ENCODE measurements around the gene PPDPF. TPM values are rescaled to one million over a fixed set of nuclear protein-coding genes. Genes with fewer than 3 reads are reported as not detected.
A peak's percentile ranks its signal among the peaks of the same experiment; 100 is the strongest.

Gene PPDPF, protein sequence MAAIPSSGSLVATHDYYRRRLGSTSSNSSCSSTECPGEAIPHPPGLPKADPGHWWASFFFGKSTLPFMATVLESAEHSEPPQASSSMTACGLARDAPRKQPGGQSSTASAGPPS
- 100 to 1,000 TPM; 176 to 190 TPM for total RNA-seq
- 100 to 1,000 TPM; 360 to 386 TPM for polyA plus RNA-seq
- long read RNA-seq, donor 1, partial matches to known transcripts, result 0 of 1 reads
- long read RNA-seq, donor 1, other reads (novel, unspliced or antisense), result 0 of 1 reads
- long read RNA-seq, donor 2, transcript PPDPF-202 (4 exons, 868 nt), result major isoform, 10 of 12 reads
- long read RNA-seq, donor 2, partial matches to known transcripts, result 2 of 12 reads
- long read RNA-seq, donor 2, other reads (novel, unspliced or antisense), result 0 of 12 reads

DNA sequence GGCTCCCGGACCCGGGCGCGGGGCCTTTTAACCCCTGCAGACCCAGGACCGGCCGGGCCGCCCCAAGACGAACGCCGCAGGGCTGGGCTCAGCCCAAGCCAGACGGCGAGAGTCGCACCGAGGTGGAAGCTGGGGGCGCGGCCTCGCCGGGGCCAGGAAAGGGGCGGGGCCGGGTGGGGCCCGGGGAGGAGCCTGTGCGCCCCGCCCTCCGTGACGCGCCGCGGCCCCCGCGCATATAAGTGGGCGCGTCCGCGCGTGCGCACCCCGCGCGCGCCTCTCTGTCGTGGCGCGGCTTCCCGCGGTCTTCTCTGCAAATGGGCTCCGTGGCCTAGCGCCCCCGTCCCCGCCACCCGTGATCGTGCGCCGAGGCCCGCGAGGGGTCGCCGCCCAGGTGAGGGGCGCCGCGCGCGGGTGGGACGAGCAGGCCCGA lies at the start of gene PPDPF:
Gene PPDPF (plus strand): TSS at position 262 of the 430 bp plus-strand sequence. CDS start 544 bp downstream, outside the sequence.
- H3K27me3 ChIP-seq (ENCODE audit: control insufficient read depth in 1 of 2, insufficient read depth in 2 of 2, low read length in 1 of 2), result no peaks in the 10 kb centered on the region
- H3K36me3 ChIP-seq (ENCODE audit: control insufficient read depth in 1 of 2, insufficient read depth in 2 of 2, low read length in 1 of 2), result no peaks in the 10 kb centered on the region
- no peaks in the 10 kb centered on the region for H3K9me3 ChIP-seq (ENCODE audit: control insufficient read depth, low read length)
- DNase-seq (peak; percentile 87 to 94), ATAC-seq (ENCODE audit: low FRiP score) (peak; percentile 91)
- peak within 1 kb of the TSS in 1 of 2 donors; percentile 55 for H3K27ac ChIP-seq (ENCODE audit: low read depth in 1 of 2, low read length in 2 of 2)
- H3K4me1 ChIP-seq (ENCODE audit: control insufficient read depth in 1 of 2, insufficient read depth in 2 of 2, low read length in 2 of 2), result no peaks in the 10 kb centered on the region
- intact Hi-C loops (cut with DNase I), result no loop called here
- 0 to 1% methylated on average over 55 to 64 of the region's 64 CpGs for WGBS, 2 donors
- H3K4me3 ChIP-seq (ENCODE audit: low read length in 2 of 2), result peak within 1 kb of the TSS; percentile 78 to 80

DNA sequence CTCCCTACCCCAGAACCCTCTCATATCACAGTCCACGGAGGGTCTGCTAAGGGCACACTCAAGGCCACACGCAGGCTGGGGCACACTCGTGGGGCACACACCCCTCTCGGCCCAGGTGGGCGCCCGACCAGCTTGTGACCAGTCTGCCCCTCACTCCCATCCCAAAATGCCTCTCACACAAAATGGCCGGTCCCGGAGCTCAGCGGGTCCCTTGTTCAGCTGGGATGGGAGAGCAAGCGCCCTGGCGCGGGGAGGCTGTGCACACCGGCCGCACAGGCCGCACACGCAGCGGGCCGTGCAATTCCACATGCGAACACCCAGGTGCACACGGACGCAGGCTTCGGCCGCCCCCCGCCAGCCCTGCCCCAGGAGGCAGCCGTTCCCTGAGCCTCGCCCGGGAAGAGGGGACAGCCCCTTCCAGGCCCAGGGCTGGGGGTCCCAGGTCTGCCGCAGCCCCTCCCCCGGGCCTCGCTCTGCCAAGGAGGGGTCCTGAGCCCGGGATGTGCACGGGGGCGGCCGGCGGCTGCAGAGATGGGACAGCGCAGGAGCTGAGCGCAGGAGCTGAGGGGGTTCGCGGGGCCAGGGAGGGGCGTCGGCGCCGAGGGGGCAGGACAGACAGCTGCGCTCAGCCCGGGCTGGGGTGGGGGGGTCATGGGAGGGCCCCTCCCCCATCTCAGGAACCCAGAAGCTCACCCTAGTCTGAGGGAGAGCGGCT lies 49.4 kb upstream of the PPDPF start:
- Histone ChIP-seq H3K9me3 (ENCODE audit: control insufficient read depth, low read length) (no peaks in the 10 kb centered on the region), H3K27me3 (ENCODE audit: control insufficient read depth in 1 of 2, insufficient read depth in 2 of 2, low read length in 1 of 2) (no peaks in the 10 kb centered on the region), H3K36me3 (ENCODE audit: control insufficient read depth in 1 of 2, insufficient read depth in 2 of 2, low read length in 1 of 2) (no peaks in the 10 kb centered on the region), H3K4me3 (ENCODE audit: low read length in 2 of 2) (no peak overlapping the region), H3K27ac (ENCODE audit: low read depth in 1 of 2, low read length in 2 of 2) (no peak overlapping the region), H3K4me1 (ENCODE audit: control insufficient read depth in 1 of 2, insufficient read depth in 2 of 2, low read length in 2 of 2) (no peaks in the 10 kb centered on the region)
- DNase-seq (no peak), ATAC-seq (ENCODE audit: low FRiP score) (no peak)
- 8 to 10% methylated on average over 40 to 46 of the region's 46 CpGs for WGBS, 2 donors
- intact Hi-C loops (cut with DNase I), result no loop called here

DNA sequence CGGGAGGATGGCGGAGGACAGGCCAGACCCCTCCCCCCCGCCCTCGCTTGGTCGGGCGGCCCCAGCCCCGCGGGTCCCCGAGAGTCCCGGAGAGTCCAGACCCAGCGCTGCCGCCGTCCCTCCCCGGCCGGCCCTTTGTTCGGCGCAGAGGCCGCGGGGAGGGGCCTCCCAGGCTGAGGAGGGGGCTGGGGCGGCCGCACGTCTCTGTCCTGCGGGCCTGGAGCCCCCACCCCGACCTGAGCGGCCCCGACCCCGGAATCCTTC lies 48.9 kb upstream of the PPDPF start:
- WGBS, 2 donors, result 0 to 1% methylated on average over 15 to 27 of the region's 27 CpGs
- ATAC-seq (ENCODE audit: low FRiP score), result no peak
- H3K9me3 ChIP-seq (ENCODE audit: control insufficient read depth, low read length), result no peaks in the 10 kb centered on the region

DNA sequence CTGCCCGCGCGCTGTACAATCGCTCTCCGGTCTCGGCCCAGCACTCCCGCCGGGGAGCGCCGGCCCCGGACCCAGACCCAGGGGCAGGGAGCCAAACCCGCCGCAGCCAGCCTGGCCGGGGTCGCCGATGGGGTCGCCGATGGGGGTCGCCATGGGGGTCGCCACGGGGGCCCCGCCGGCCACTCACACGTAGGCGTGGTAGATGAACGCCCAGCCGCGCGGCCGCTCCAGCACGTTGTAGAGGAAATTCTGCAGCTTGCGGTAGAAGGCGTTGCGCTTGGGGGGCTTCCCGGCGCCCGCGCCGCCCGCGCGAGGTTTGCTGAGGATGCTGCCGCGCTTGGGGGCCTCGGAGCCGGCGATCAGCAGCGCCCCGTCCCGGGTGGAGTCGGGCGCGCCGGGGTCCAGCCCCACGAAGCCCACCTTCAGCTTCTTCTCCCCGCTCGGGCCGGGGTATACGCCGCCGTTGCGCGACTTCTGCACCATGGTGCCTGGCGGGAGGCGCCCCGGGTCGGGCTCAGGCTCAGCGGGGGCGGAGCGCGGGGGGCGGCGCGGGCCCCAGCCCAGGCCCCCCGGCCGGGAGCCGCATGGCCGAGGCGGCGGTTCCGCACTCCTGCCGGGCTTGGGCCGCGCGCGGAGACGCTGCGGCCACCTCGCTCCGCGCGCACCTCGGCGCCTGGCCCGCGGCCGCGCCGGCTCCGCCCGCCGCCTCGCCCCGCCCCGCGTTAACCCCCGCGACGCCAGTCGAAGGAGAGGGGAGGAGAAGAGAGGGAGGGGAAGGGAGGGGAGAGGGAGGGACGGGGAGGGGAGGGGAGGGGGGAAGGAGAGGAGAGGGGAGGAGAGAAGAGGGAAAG lies 48.4 kb upstream of the PPDPF start, which contains the start of gene KCNQ2:
Gene KCNQ2 (minus strand): TSS at position 675 of the 851 bp plus-strand sequence. CDS start 192 bp downstream, at position 483.
- 1 to 2% methylated on average over 54 to 111 of the region's 111 CpGs for WGBS, 2 donors
- Histone ChIP-seq H3K27ac (ENCODE audit: low read depth in 1 of 2, low read length in 2 of 2) (no peak within 1 kb of the TSS), H3K4me3 (ENCODE audit: low read length in 2 of 2) (no peak within 1 kb of the TSS), H3K27me3 (ENCODE audit: control insufficient read depth in 1 of 2, insufficient read depth in 2 of 2, low read length in 1 of 2) (no peaks in the 10 kb centered on the region), H3K9me3 (ENCODE audit: control insufficient read depth, low read length) (no peaks in the 10 kb centered on the region), H3K4me1 (ENCODE audit: control insufficient read depth in 1 of 2, insufficient read depth in 2 of 2, low read length in 2 of 2) (no peaks in the 10 kb centered on the region), H3K36me3 (ENCODE audit: control insufficient read depth in 1 of 2, insufficient read depth in 2 of 2, low read length in 1 of 2) (no peaks in the 10 kb centered on the region)
- no peak for ATAC-seq (ENCODE audit: low FRiP score)
- no peak for DNase-seq
- intact Hi-C loops (cut with DNase I), result no loop called here

More for the DNA sequence above, 48.9 kb upstream of the PPDPF start:
- intact Hi-C loops (cut with DNase I), result no loop called here
- no peaks in the 10 kb centered on the region for H3K27me3 ChIP-seq (ENCODE audit: control insufficient read depth in 1 of 2, insufficient read depth in 2 of 2, low read length in 1 of 2)
- no peaks in the 10 kb centered on the region for H3K4me1 ChIP-seq (ENCODE audit: control insufficient read depth in 1 of 2, insufficient read depth in 2 of 2, low read length in 2 of 2)
- DNase-seq, result no peak
- no peaks in the 10 kb centered on the region for H3K36me3 ChIP-seq (ENCODE audit: control insufficient read depth in 1 of 2, insufficient read depth in 2 of 2, low read length in 1 of 2)
- H3K4me3 ChIP-seq (ENCODE audit: low read length in 2 of 2), result no peak overlapping the region
- no peak overlapping the region for H3K27ac ChIP-seq (ENCODE audit: low read depth in 1 of 2, low read length in 2 of 2)

DNA sequence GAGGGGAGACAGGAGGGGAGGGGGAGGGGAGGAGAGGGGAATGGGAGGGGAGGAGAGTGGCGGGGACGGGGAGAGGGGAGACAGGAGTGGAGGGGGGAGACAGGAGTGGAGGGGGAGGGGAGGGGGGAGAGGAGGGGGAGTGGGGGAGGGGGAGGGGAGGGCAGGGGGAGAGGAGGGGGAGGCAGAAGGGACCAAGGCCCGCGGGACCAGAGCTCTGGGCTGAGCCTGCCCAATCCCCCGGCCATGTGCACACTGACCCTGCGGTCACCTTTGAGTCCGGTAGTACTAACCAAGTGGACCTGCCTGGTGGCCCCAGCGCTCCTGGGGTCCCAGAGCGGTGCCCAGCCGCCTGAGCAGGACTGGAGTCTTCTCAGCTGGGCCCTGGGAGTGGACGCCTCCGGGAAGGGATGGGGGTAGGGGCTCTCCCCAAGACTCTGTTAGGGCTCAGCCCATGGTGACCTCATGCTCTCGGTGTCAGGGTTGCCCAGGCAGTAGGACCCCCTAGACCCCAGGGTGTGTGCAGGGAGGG lies 47.6 kb upstream of the PPDPF start:
- 43 to 51% methylated on average over 9 to 11 of the region's 13 CpGs for WGBS, 2 donors
- Histone ChIP-seq H3K9me3 (ENCODE audit: control insufficient read depth, low read length) (no peaks in the 10 kb centered on the region), H3K4me1 (ENCODE audit: control insufficient read depth in 1 of 2, insufficient read depth in 2 of 2, low read length in 2 of 2) (no peaks in the 10 kb centered on the region), H3K27ac (ENCODE audit: low read depth in 1 of 2, low read length in 2 of 2) (no peak overlapping the region), H3K27me3 (ENCODE audit: control insufficient read depth in 1 of 2, insufficient read depth in 2 of 2, low read length in 1 of 2) (no peaks in the 10 kb centered on the region), H3K4me3 (ENCODE audit: low read length in 2 of 2) (no peak overlapping the region), H3K36me3 (ENCODE audit: control insufficient read depth in 1 of 2, insufficient read depth in 2 of 2, low read length in 1 of 2) (no peaks in the 10 kb centered on the region)
- ATAC-seq (ENCODE audit: low FRiP score), result no peak
- intact Hi-C loops (cut with DNase I), result no loop called here
- DNase-seq, result no peak

DNA sequence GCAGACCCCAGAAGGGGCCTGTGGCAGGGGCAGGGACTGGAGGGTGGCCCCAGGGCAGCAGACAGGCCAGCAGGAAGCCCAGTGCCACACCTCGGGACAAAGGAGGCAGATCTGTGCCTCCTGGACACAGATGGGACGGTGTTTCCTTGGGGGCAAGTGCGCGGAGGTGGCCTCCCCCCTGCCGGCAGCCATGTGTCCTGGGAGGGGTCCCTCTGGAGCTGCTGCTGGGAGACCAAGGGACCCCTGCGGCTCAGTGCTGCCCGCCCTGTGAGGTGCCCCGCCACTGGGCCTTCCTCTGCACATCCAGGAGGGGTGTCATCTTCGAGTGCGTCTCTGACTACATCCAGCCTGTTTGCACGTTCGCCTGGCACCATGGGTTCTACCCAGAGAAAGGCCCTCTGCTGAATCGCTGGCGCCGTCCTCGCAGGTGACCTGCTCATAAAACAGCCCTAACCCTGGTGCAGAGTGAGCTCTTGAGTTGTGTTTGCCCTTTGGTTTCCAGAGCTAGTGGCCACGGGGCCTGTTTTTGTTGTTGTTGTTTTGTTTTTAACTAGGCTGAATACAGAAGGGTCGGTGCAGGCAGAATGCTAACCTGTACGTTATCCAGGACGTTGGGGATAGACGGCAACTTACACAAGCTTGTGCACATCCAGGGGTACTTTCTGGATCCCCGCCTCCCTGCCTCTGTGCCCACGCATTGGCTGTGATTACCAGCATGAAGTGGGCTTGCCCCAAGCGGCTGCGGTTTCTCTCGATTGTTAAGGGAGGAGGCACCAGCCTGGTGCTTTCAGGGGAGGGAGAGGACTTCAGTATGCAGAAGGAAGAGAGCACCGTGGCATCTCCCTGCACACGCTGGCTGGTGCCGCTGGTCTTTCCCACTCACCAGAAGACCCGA lies 46.8 kb upstream of the PPDPF start:
- DNase-seq, result no peak
- Histone ChIP-seq H3K36me3 (ENCODE audit: control insufficient read depth in 1 of 2, insufficient read depth in 2 of 2, low read length in 1 of 2) (no peaks in the 10 kb centered on the region), H3K4me1 (ENCODE audit: control insufficient read depth in 1 of 2, insufficient read depth in 2 of 2, low read length in 2 of 2) (no peaks in the 10 kb centered on the region), H3K27ac (ENCODE audit: low read depth in 1 of 2, low read length in 2 of 2) (no peak overlapping the region), H3K9me3 (ENCODE audit: control insufficient read depth, low read length) (no peaks in the 10 kb centered on the region), H3K27me3 (ENCODE audit: control insufficient read depth in 1 of 2, insufficient read depth in 2 of 2, low read length in 1 of 2) (no peaks in the 10 kb centered on the region), H3K4me3 (ENCODE audit: low read length in 2 of 2) (no peak overlapping the region)
- intact Hi-C loops (cut with DNase I), result no loop called here
- 29 to 32% methylated on average over 29 to 30 of the region's 30 CpGs for WGBS, 2 donors
- no peak for ATAC-seq (ENCODE audit: low FRiP score)

DNA sequence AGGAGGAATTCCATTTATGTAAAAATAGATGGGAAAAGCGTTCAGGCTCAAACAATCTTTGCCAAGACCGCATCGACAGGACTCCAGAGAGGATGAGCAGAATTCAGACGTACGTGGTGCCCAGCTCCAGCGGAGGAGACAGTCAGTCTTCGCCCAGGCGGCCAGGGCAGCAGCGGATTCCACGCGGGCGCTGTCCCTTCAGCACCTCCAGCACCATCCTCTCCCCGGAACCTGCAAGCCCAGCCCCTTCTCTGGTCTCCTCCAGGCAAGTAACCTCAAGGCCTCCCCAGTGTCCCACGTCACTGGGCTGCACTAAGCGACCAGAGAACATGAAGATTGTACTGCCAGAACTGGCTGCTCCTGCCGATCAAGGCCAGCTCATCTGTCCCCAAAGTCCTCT lies 45.4 kb upstream of the PPDPF start:
- DNase-seq (no peak), ATAC-seq (ENCODE audit: low FRiP score) (no peak)
- Histone ChIP-seq H3K27ac (ENCODE audit: low read depth in 1 of 2, low read length in 2 of 2) (no peak overlapping the region), H3K4me1 (ENCODE audit: control insufficient read depth in 1 of 2, insufficient read depth in 2 of 2, low read length in 2 of 2) (no peaks in the 10 kb centered on the region), H3K27me3 (ENCODE audit: control insufficient read depth in 1 of 2, insufficient read depth in 2 of 2, low read length in 1 of 2) (no peaks in the 10 kb centered on the region), H3K9me3 (ENCODE audit: control insufficient read depth, low read length) (no peaks in the 10 kb centered on the region), H3K4me3 (ENCODE audit: low read length in 2 of 2) (no peak overlapping the region), H3K36me3 (ENCODE audit: control insufficient read depth in 1 of 2, insufficient read depth in 2 of 2, low read length in 1 of 2) (no peaks in the 10 kb centered on the region)
- WGBS, 2 donors, result 9% methylated on average over 16 of the region's 16 CpGs
- intact Hi-C loops (cut with DNase I), result no loop called here
